ENCODE results near the gene APOL1. TPM values are rescaled to one million over a fixed set of nuclear protein-coding genes. Genes with fewer than 3 reads are reported as not detected.

APOL1 gene
- total and polyA plus RNA-seq, 2 of the 4 experiments (the other 2 are of a cell fraction), result 0.36 to 0.77 TPM

DNA sequence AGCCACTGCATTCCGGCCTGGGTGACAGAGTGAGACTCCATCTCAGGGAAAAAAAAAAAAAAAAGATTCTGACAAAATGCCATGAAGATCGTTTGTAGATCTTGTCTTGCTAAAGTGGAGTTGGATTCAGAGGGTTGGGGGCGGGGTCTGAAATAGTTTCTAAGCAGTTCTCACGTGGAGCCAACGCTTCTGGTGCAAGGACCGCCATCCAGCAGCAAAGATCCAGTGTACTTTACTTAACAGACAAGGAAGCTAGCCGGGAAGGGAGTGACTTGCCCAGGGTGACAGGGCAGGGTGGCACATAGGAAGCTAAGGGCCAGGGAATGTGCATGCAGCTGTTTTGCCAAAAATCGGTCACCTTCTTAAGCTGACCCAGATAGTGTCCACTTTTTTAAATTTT is 27.4 kb downstream of the APOL1 start:
- Histone ChIP-seq H4K20me1 (ENCODE audit: insufficient read depth, low read length) (peaks cover 74% of the 10 kb centered on the region), H3K9ac (ENCODE audit: low read depth, low read length) (no peak overlapping the region), H3K14ac (replicated peaks; ENCODE audit: low read depth, low read length) (no peak overlapping the region), H3K79me1 (ENCODE audit: low read depth in 1 of 2, low read length in 2 of 2) (peaks cover 18 to 45% of the 10 kb centered on the region in 2 experiments), H4K91ac (ENCODE audit: insufficient read depth, low read depth, low read length) (no peak overlapping the region), H3K56ac (ENCODE audit: extremely low read depth, insufficient read depth, low read length) (no peak overlapping the region), H3K23ac (ENCODE audit: low read depth, low read length) (no peak overlapping the region), H3K4me2 (ENCODE audit: low read depth, low read length) (no peak overlapping the region), H3K27ac (ENCODE audit: insufficient read depth, low read length) (no peak overlapping the region), H2AK5ac (ENCODE audit: low read depth, low read length) (peak overlapping the region; percentile 52; the same call in 1 of the 2 replicates), H3K18ac (ENCODE audit: low read depth, low read length) (no peak overlapping the region), H2BK20ac (ENCODE audit: low read depth, low read length) (no peak overlapping the region), H2BK5ac (ENCODE audit: low read depth, low read length, poor library complexity, severe bottlenecking) (no peak overlapping the region), H3K36me3 (ENCODE audit: control insufficient read depth, insufficient read depth, low read length) (peaks cover 59% of the 10 kb centered on the region), H2AFZ (replicated peaks; ENCODE audit: low read length, poor library complexity) (no peak overlapping the region), H3K4me1 (ENCODE audit: control insufficient read depth, insufficient read depth, low read length) (no peaks in the 10 kb centered on the region), H4K5ac (ENCODE audit: low read depth, low read length) (no peak overlapping the region), H2AK9ac (replicated peaks; ENCODE audit: low read depth, low read length, poor library complexity) (no peak overlapping the region), H3K27me3 (ENCODE audit: control insufficient read depth, insufficient read depth, low read length) (no peaks in the 10 kb centered on the region), H3K9me1 (ENCODE audit: insufficient read depth, low read length) (0 out of 2 replicates have a peak, but pooled peaks cover 3% of the 10 kb centered on the region), H3K4me3 (ENCODE audit: insufficient read depth, low read depth, low read length) (no peak overlapping the region), H2BK120ac (ENCODE audit: low read depth, low read length) (no peak overlapping the region), H2BK15ac (ENCODE audit: low read depth, low read length) (no peak overlapping the region), H3K9me3 (ENCODE audit: control insufficient read depth, insufficient read depth, low read length) (no peaks in the 10 kb centered on the region), H4K8ac (ENCODE audit: low read depth in 2 of 2, low read length in 2 of 2) (0 out of 4 replicates have a peak overlapping the region, but pooled peaks of 1 of the 2 experiments have one; percentile 34), H3K4ac (ENCODE audit: low read depth, low read length) (no peak overlapping the region)
- ChIA-PET CTCF (interaction anchor here (0.6 kb wide), 1 partner anchor 68 kb away, joined by 4 read pairs; no protein-coding TSS in a partner anchor), POLR2A (ENCODE audit: unreplicated experiment) (no interaction called here)
- 91% methylated on average over 6 of the region's 8 CpGs; no CpG with 5 or more reads in 1 of the 2 experiments for WGBS, 2 experiments (ENCODE audit: extremely low coverage in 2 of 2, insufficient read length in 1 of 2)
- intact Hi-C loops (cut with micrococcal nuclease), result no loop called here
- dilution Hi-C loops (cut with HindIII; ENCODE audit: low sequenced_read_pairs, unreplicated experiment), result no loop called here
- in situ Hi-C loops (cut with MboI; ENCODE audit: low sequenced_read_pairs), result no loop called here
- DNase-seq (peak; percentile 26), ATAC-seq (ENCODE audit: low read depth) (no peak)
- TF ChIP-seq POLR2A (IDR thresholded peaks at IDR 0.05; ENCODE audit: low read depth, low read length) (no peak), RCOR1 (IDR thresholded peaks at IDR 0.05; ENCODE audit: insufficient replicate concordance, low read length) (no peak), MXI1 (IDR thresholded peaks at IDR 0.05; ENCODE audit: borderline replicate concordance, low read depth, low read length) (no peak), CTCF (conservative IDR thresholded peaks at IDR 0.05; ENCODE audit: low read depth, low read length) (no peak), NFE2L2 (IDR thresholded peaks at IDR 0.05; ENCODE audit: low read depth, low read length) (no peak), RAD21 (IDR thresholded peaks at IDR 0.05; ENCODE audit: low read length) (no peak), BHLHE40 (IDR thresholded peaks at IDR 0.05; ENCODE audit: low read depth, low read length) (no peak), CHD1 (IDR thresholded peaks at IDR 0.05; ENCODE audit: low read depth, low read length) (no peak), CEBPB (IDR thresholded peaks at IDR 0.05; ENCODE audit: low read depth, low read length) (no peak), FOS (IDR thresholded peaks at IDR 0.05; ENCODE audit: low read depth, low read length) (no peak), MAFK (IDR thresholded peaks at IDR 0.05; ENCODE audit: low read depth, low read length) (no peak), RFX5 (IDR thresholded peaks at IDR 0.05; ENCODE audit: low read depth, low read length) (no peak), SMC3 (IDR thresholded peaks at IDR 0.05; ENCODE audit: low read depth, low read length) (no peak), MAZ (IDR thresholded peaks at IDR 0.05; ENCODE audit: borderline replicate concordance, low read depth, low read length) (no peak)
- TF ChIP-seq, protein P1, sequence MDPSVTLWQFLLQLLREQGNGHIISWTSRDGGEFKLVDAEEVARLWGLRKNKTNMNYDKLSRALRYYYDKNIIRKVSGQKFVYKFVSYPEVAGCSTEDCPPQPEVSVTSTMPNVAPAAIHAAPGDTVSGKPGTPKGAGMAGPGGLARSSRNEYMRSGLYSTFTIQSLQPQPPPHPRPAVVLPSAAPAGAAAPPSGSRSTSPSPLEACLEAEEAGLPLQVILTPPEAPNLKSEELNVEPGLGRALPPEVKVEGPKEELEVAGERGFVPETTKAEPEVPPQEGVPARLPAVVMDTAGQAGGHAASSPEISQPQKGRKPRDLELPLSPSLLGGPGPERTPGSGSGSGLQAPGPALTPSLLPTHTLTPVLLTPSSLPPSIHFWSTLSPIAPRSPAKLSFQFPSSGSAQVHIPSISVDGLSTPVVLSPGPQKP (IDR thresholded peaks at IDR 0.05; ENCODE audit: borderline replicate concordance, low read depth, low read length), result no peak
- TF ChIP-seq, protein P2, sequence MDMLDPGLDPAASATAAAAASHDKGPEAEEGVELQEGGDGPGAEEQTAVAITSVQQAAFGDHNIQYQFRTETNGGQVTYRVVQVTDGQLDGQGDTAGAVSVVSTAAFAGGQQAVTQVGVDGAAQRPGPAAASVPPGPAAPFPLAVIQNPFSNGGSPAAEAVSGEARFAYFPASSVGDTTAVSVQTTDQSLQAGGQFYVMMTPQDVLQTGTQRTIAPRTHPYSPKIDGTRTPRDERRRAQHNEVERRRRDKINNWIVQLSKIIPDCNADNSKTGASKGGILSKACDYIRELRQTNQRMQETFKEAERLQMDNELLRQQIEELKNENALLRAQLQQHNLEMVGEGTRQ (IDR thresholded peaks at IDR 0.05; ENCODE audit: low read depth, low read length), result no peak
- no TSS peak for BruUV-seq (replicated peaks)

Data from IMR-90 (cell line).